GM12878 (cell line): ENCODE measurements around the gene MGAT4B. TPM values are rescaled to one million over a fixed set of nuclear protein-coding genes. Genes with fewer than 3 reads are reported as not detected.
A peak's percentile ranks its signal among the peaks of the same experiment; 100 is the strongest.

Source experiments
- BMI1 ChIP-seq: fragments of 450-650 bp; IDR thresholded peaks from 2 replicates; pipeline ENCODE4 v1.6.1; 2016; ENCODE audit warnings: mild to moderate bottlenecking, moderate library complexity, borderline replicate concordance
- CBX5 ChIP-seq: sonication (generic); IDR thresholded peaks from 2 replicates; pipeline ENCODE4 v1.6.1; 2016; ENCODE audit warnings: low read depth, moderate library complexity, mild to moderate bottlenecking, inconsistent platforms
- CREB1 ChIP-seq: IDR thresholded peaks from 2 replicates; pipeline ENCODE4 v1.6.1; 2012; ENCODE audit warnings: low read depth, mild to moderate bottlenecking, inconsistent platforms
- E2F8 ChIP-seq: fragments of 450-650 bp; IDR thresholded peaks from 2 replicates; pipeline ENCODE4 v1.6.1; 2018; ENCODE audit warnings: mild to moderate bottlenecking, low read depth, moderate library complexity; ENCODE audit not compliant: partially characterized antibody
- ETV6 ChIP-seq, 2 experiments: fragments of 450-650 bp in 1 of 2; IDR thresholded peaks in 1 of 2; conservative IDR thresholded peaks in 1 of 2; 2 replicates each; pipeline ENCODE4 v1.6.1; 2014; ENCODE audit warnings: antibody characterized with exemption in 1 of 2, borderline replicate concordance in 1 of 2, low read depth in 1 of 2, mild to moderate bottlenecking in 1 of 2, moderate library complexity in 1 of 2
- FOXK2 ChIP-seq: fragments of 450-650 bp; IDR thresholded peaks from 2 replicates; pipeline ENCODE4 v1.6.1; 2017; ENCODE audit warnings: mild to moderate bottlenecking, moderate library complexity
- IRF4 ChIP-seq: IDR thresholded peaks from 2 replicates; pipeline ENCODE4 v1.6.1; 2011; ENCODE audit warnings: low read depth, low read length
- KLF5 ChIP-seq: fragments of 450-650 bp; IDR thresholded peaks from 2 replicates; pipeline ENCODE4 v1.6.1; 2014; ENCODE audit warnings: mild to moderate bottlenecking; ENCODE audit not compliant: partially characterized antibody
- NFYB ChIP-seq: IDR thresholded peaks from 2 replicates; pipeline ENCODE4 v1.6.1; 2011; ENCODE audit warnings: low read depth, mild to moderate bottlenecking, low read length, improper control_type of control experiment, moderate library complexity; ENCODE audit not compliant: insufficient read depth
- REST ChIP-seq: IDR thresholded peaks from 2 replicates; pipeline ENCODE4 v1.6.1; 2012; ENCODE audit warnings: mild to moderate bottlenecking, low read depth, low read length
- SKIL ChIP-seq: fragments of 450-650 bp; IDR thresholded peaks from 2 replicates; pipeline ENCODE4 v1.6.1; 2017; ENCODE audit warnings: mild to moderate bottlenecking, low read depth, inconsistent platforms; ENCODE audit not compliant: poor library complexity, severe bottlenecking
- SMAD1 ChIP-seq: fragments of 450-650 bp; IDR thresholded peaks from 2 replicates; pipeline ENCODE4 v1.6.1; 2018; ENCODE audit warnings: mild to moderate bottlenecking, low read depth; ENCODE audit not compliant: partially characterized antibody
- SRF ChIP-seq, 2 experiments: IDR thresholded peaks; 2 replicates each; pipeline ENCODE4 v1.6.1; 2011; ENCODE audit warnings: low read depth in 2 of 2, low read length in 2 of 2, mild to moderate bottlenecking in 1 of 2, moderate library complexity in 1 of 2
- SUPT20H ChIP-seq: IDR thresholded peaks from 2 replicates; pipeline ENCODE4 v1.6.1; 2011; ENCODE audit warnings: low read depth, mild to moderate bottlenecking, low read length, moderate library complexity, borderline replicate concordance; ENCODE audit not compliant: control insufficient read depth
- SUZ12 ChIP-seq: fragments of 200-600 bp; sonication (generic); IDR thresholded peaks from one replicate; pipeline ENCODE4 v1.6.1; 2018; ENCODE audit warnings: antibody characterized with exemption, mild to moderate bottlenecking; ENCODE audit not compliant: unreplicated experiment
- TBL1XR1 ChIP-seq: IDR thresholded peaks from 2 replicates; pipeline ENCODE4 v1.6.1; 2012; ENCODE audit warnings: low read depth, low read length, improper control_type of control experiment
- ZBTB33 ChIP-seq: fragments of 450-650 bp; IDR thresholded peaks from 2 replicates; pipeline ENCODE4 v1.6.1; 2017; ENCODE audit warnings: mild to moderate bottlenecking
- ZNF274 ChIP-seq: IDR thresholded peaks from one replicate; pipeline ENCODE4 v1.8.0; 2011; ENCODE audit not compliant: insufficient read length, insufficient read depth
- ZSCAN29 ChIP-seq: fragments of 450-650 bp; IDR thresholded peaks from 2 replicates; pipeline ENCODE4 v1.6.1; 2017; ENCODE audit warnings: mild to moderate bottlenecking, moderate library complexity
- polyA plus RNA-seq, 11 experiments: library from polyadenylated mRNA; depleted of rRNA in 4 of 11; unstranded in 6 of 11; stranded (reverse) in 5 of 11; fragments of >200 nt; fragmentation: Nextera tagmentation in 4 of 11; fragmentation: Illumina TruSeq in 1 of 11; extraction: Ambion mirVana in 4 of 11; extraction: Trizol in 1 of 11; gene quantifications; 1 replicate in 1 of 11; 2 replicates in 10 of 11; pipeline versions ENCODE4 v1.2.1 to v1.2.3, GENCODE V29; 2011 to 2016; ENCODE audit warnings: inconsistent platforms in 2 of 11, missing spikeins in 2 of 11, low read depth in 1 of 11
- total RNA-seq, 4 experiments: library from RNA; depleted of rRNA in 3 of 4; stranded (reverse); fragments of >200 nt in 3 of 4; fragmentation: Illumina TruSeq in 1 of 4; extraction: Trizol in 1 of 4; gene quantifications; 2 replicates each; pipeline versions ENCODE4 v1.2.1 to v1.2.3, GENCODE V29; 2013 to 2021

MGAT4B gene
- total and polyA plus RNA-seq, 10 of the 15 experiments (the other 5 are each of a cell fraction or from before 2014, with no cell fraction given) = 0.60 to 82.5 (median 34.4) TPM; not detected in 1

- TF ChIP-seq E2F8 = no peak
- TF ChIP-seq SRF (IDR thresholded peaks at IDR 0.05; ENCODE audit: low read depth in 2 of 2, low read length in 2 of 2) = 0 out of 4 replicates have a peak, but pooled peaks of 1 of the 2 experiments have one; percentile 9
- no peak for TF ChIP-seq SUPT20H
- TF ChIP-seq KLF5 = peak; percentile 20
- TF ChIP-seq REST = no peak
- TF ChIP-seq CBX5 = no peak
- TF ChIP-seq ZBTB33 = no peak
- TF ChIP-seq SUZ12 = no peak
- TF ChIP-seq ZNF274 = no peak
- no peak for TF ChIP-seq FOXK2
- no peak for TF ChIP-seq IRF4
- TF ChIP-seq ZSCAN29 = no peak
- no peak for TF ChIP-seq ETV6 (conservative IDR thresholded peaks at IDR 0.05 in 1 of 2, IDR thresholded peaks at IDR 0.05 in 1 of 2; ENCODE audit: borderline replicate concordance in 1 of 2, low read depth in 1 of 2)
- TF ChIP-seq CREB1 = peak; percentile 70
- no peak for TF ChIP-seq SMAD1
- TF ChIP-seq TBL1XR1 = no peak; the same call in 1 of the 2 replicates
- no peak for TF ChIP-seq BMI1
- no peak for TF ChIP-seq SKIL
- TF ChIP-seq NFYB = no peak
Measured at GRCh38 chr5:179820483-179821297, 14.0 kb upstream of the MGAT4B start, which contains the start of gene SQSTM1 (continued).
